Measurements from ENCODE around the gene C19orf47.

- no peak for TF ChIP-seq CTCF (IDR thresholded peaks at IDR 0.05)
- no peak for TF ChIP-seq ZFX (IDR thresholded peaks at IDR 0.05; ENCODE audit: borderline replicate concordance)
Measured at GRCh38 chr19:40320558-40320935, 27.6 kb downstream of the C19orf47 start.

All from 22Rv1 (cell line).